HEK293 (cell line): ENCODE results near the gene LGALS16.
"Not testable (repeated sequence)": the region's sequence is repeated elsewhere in the genome, so short reads cannot be mapped to it uniquely, and the experiment has no call there.

Experiments used
- CTCF ChIA-PET: fragments of 350-600 bp; formaldehyde crosslinking; extraction: SDS; loops from one replicate; lab custom pipeline; 2021; ENCODE audit warnings: antibody characterized with exemption; lab: Yijun Ruan, JAX
- POLR2A ChIA-PET: fragments of 300-600 bp; formaldehyde crosslinking; extraction: SDS; loops from one replicate; lab custom pipeline; 2020; ENCODE audit warnings: antibody characterized with exemption, inconsistent platforms; lab: Yijun Ruan, JAX
- H3K27ac ChIP-seq: fragments of 200-500 bp; sonication (Bioruptor generic); 2 replicates; pipeline ENCODE4 v1.5.1; 2014; ENCODE audit warnings: low read depth, low read length, control low read depth, inconsistent platforms; ENCODE audit errors: extremely low read depth
- H3K36me3 ChIP-seq, 2 experiments: fragments of 200-500 bp in 1 of 2; sonication (Bioruptor generic) in 1 of 2; 1 replicate in 1 of 2; 2 replicates in 1 of 2; pipeline ENCODE4 v1.5.1; 2014 to 2017; ENCODE audit warnings: inconsistent platforms in 2 of 2, low read length in 2 of 2; ENCODE audit not compliant: control insufficient read depth in 2 of 2, insufficient read depth in 1 of 2
- H3K4me1 ChIP-seq: fragments of 200-500 bp; sonication (Bioruptor generic); 2 replicates; pipeline ENCODE4 v1.5.1; 2014; ENCODE audit warnings: mild to moderate bottlenecking, low read length, inconsistent platforms; ENCODE audit not compliant: control insufficient read depth, insufficient read depth
- H3K4me3 ChIP-seq: 2 replicates; pipeline ENCODE4 v1.5.1; 2011; ENCODE audit warnings: low read depth, mild to moderate bottlenecking, control low read depth, low read length, moderate library complexity
- H3K9me3 ChIP-seq: fragments of 200-500 bp; sonication (Bioruptor generic); 2 replicates; pipeline ENCODE4 v1.5.1; 2014; ENCODE audit warnings: low read depth, low read length, inconsistent platforms; ENCODE audit not compliant: control insufficient read depth, insufficient read depth
- AEBP2 ChIP-seq: fragments of 450-650 bp; formaldehyde crosslinking; IDR thresholded peaks from 2 replicates; pipeline ENCODE4 v1.5.1; 2016; ENCODE audit warnings: missing biosample characterization, missing genetic modification characterization, borderline replicate concordance
- GLIS2 ChIP-seq: fragments of 450-650 bp; formaldehyde crosslinking; IDR thresholded peaks from 2 replicates; pipeline ENCODE4 v1.5.1; 2016; ENCODE audit warnings: missing biosample characterization, missing genetic modification characterization
- HIC1 ChIP-seq: fragments of 450-650 bp; formaldehyde crosslinking; IDR thresholded peaks from 2 replicates; pipeline ENCODE4 v1.5.1; 2016; ENCODE audit warnings: missing biosample characterization, missing genetic modification characterization
- HOXA7 ChIP-seq: sonication (generic); formaldehyde crosslinking; IDR thresholded peaks from 2 replicates; pipeline ENCODE4 v1.8.1; 2022; ENCODE audit warnings: missing genetic modification reagents, borderline replicate concordance
- KLF1 ChIP-seq: fragments of 450-650 bp; formaldehyde crosslinking; IDR thresholded peaks from 2 replicates; pipeline ENCODE4 v1.5.1; 2016; ENCODE audit warnings: missing biosample characterization, missing genetic modification characterization
- MYNN ChIP-seq: fragments of 450-650 bp; formaldehyde crosslinking; IDR thresholded peaks from 2 replicates; pipeline ENCODE4 v1.5.1; 2016; ENCODE audit warnings: missing biosample characterization, missing genetic modification characterization, borderline replicate concordance
- PRDM1 ChIP-seq: fragments of 450-650 bp; formaldehyde crosslinking; IDR thresholded peaks from 2 replicates; pipeline ENCODE4; 2016; ENCODE audit warnings: missing biosample characterization, missing genetic modification characterization
- RBAK ChIP-seq: fragments of 450-650 bp; formaldehyde crosslinking; IDR thresholded peaks from 2 replicates; pipeline ENCODE4 v1.5.1; 2016; ENCODE audit warnings: missing biosample characterization, missing genetic modification characterization
- SALL2 ChIP-seq: fragments of 450-650 bp; formaldehyde crosslinking; IDR thresholded peaks from 2 replicates; pipeline ENCODE4 v1.5.0; 2017; ENCODE audit warnings: missing biosample characterization, mild to moderate bottlenecking, missing genetic modification characterization, borderline replicate concordance
- SCRT1 ChIP-seq: fragments of 450-650 bp; formaldehyde crosslinking; IDR thresholded peaks from 2 replicates; pipeline ENCODE4 v1.5.1; 2016; ENCODE audit warnings: missing biosample characterization, missing genetic modification characterization, borderline replicate concordance
- SP7 ChIP-seq: fragments of 450-650 bp; formaldehyde crosslinking; IDR thresholded peaks from 2 replicates; pipeline ENCODE4 v1.5.1; 2016; ENCODE audit warnings: missing biosample characterization, missing genetic modification characterization
- TRIM28 ChIP-seq: IDR thresholded peaks from 2 replicates; pipeline ENCODE4 v1.6.1; 2011; ENCODE audit warnings: low read length, control low read depth, borderline replicate concordance
- ZFP69B ChIP-seq: fragments of 450-650 bp; formaldehyde crosslinking; IDR thresholded peaks from 2 replicates; pipeline ENCODE4 v1.5.1; 2016; ENCODE audit warnings: missing biosample characterization, missing genetic modification characterization
- ZNF140 ChIP-seq: fragments of 450-650 bp; formaldehyde crosslinking; IDR thresholded peaks from 2 replicates; pipeline ENCODE4 v1.5.1; 2016; ENCODE audit warnings: missing biosample characterization, missing genetic modification characterization
- ZNF148 ChIP-seq: fragments of 450-650 bp; formaldehyde crosslinking; IDR thresholded peaks from 2 replicates; pipeline ENCODE4 v1.5.0; 2017; ENCODE audit warnings: missing biosample characterization, missing genetic modification characterization, borderline replicate concordance
- ZNF184 ChIP-seq: fragments of 450-650 bp; IDR thresholded peaks from 2 replicates; pipeline ENCODE4 v1.5.1; 2018; ENCODE audit warnings: missing biosample characterization, mild to moderate bottlenecking, missing genetic modification characterization
- ZNF292 ChIP-seq: fragments of 450-650 bp; formaldehyde crosslinking; IDR thresholded peaks from 2 replicates; pipeline ENCODE4 v1.5.1; 2016; ENCODE audit warnings: low read depth, missing biosample characterization, missing genetic modification characterization, borderline replicate concordance
- ZNF302 ChIP-seq: fragments of 450-650 bp; formaldehyde crosslinking; IDR thresholded peaks from 2 replicates; pipeline ENCODE4 v1.5.1; 2016; ENCODE audit warnings: missing biosample characterization, missing genetic modification characterization, low read depth
- ZNF394 ChIP-seq: fragments of 450-650 bp; formaldehyde crosslinking; IDR thresholded peaks from 2 replicates; pipeline ENCODE4 v1.5.1; 2016; ENCODE audit warnings: missing biosample characterization, missing genetic modification characterization, mild to moderate bottlenecking, moderate library complexity, borderline replicate concordance
- ZNF473 ChIP-seq: fragments of 450-650 bp; formaldehyde crosslinking; IDR thresholded peaks from 2 replicates; pipeline ENCODE4 v1.5.1; 2017; ENCODE audit warnings: missing biosample characterization, missing genetic modification characterization
- ZNF624 ChIP-seq: fragments of 450-650 bp; formaldehyde crosslinking; IDR thresholded peaks from 2 replicates; pipeline ENCODE4 v1.5.1; 2017; ENCODE audit warnings: missing biosample characterization, missing genetic modification characterization
- ZSCAN4 ChIP-seq: fragments of 450-650 bp; formaldehyde crosslinking; IDR thresholded peaks from 2 replicates; pipeline ENCODE4 v1.5.1; 2017; ENCODE audit warnings: missing biosample characterization, missing genetic modification characterization

LGALS16 gene

GRCh38 chr19:39684267-39684666 lies 28.6 kb downstream of the LGALS16 start (continued):
- TF ChIP-seq ZNF148 (tag by site-specific recombination) (no peak), SP7 (tag by site-specific recombination) (no peak), ZNF140 (tag by site-specific recombination) (no peak), TRIM28 (no peak)

- Histone ChIP-seq H3K27ac (no peak overlapping the region), H3K9me3 (peaks cover 10% of the 10 kb centered on the region), H3K4me1 (no peaks in the 10 kb centered on the region), H3K36me3 (no peaks in the 10 kb centered on the region), H3K4me3 (no peak overlapping the region)
- ChIA-PET POLR2A (no interaction called here), CTCF (interaction anchor here (0.6 to 1.4 kb wide), 4 partner anchors 14 to 755 kb away, joined by 3 to 9 read pairs (median 4); no protein-coding TSS in a partner anchor)
- TF ChIP-seq ZNF394 (tag by site-specific recombination) (no peak), HIC1 (no peak), ZNF302 (no peak), SALL2 (tag by site-specific recombination) (no peak), ZNF184 (tag by site-specific recombination) (no peak), ZFP69B (tag by site-specific recombination) (no peak), ZNF624 (no peak), RBAK (tag by site-specific recombination) (no peak), ZNF140 (tag by site-specific recombination) (no peak), KLF1 (tag by site-specific recombination) (no peak), GLIS2 (tag by site-specific recombination) (no peak), PRDM1 (tag by site-specific recombination) (no peak), HOXA7 (CRISPR knock-in tag) (no peak), AEBP2 (tag by site-specific recombination) (no peak), SCRT1 (no peak), ZSCAN4 (tag by site-specific recombination) (no peak), MYNN (tag by site-specific recombination) (no peak), ZNF292 (tag by site-specific recombination) (no peak), ZNF473 (tag by site-specific recombination) (no peak)
These were observed 31.0 kb downstream of the LGALS16 start for GRCh38 chr19:39686739-39687138.

GRCh38 chr19:39688637-39689036 lies 32.9 kb downstream of the LGALS16 start:
- POLR2A ChIA-PET, H3K4me3 ChIP-seq, H3K27ac ChIP-seq: not testable (repeated sequence)

More at GRCh38 chr19:39688637-39689036, 32.9 kb downstream of the LGALS16 start:
- H3K36me3 ChIP-seq, H3K4me1 ChIP-seq, CTCF ChIA-PET: not testable (repeated sequence)
- peaks cover 10% of the 10 kb centered on the region for H3K9me3 ChIP-seq
